Chondrocyte (in vitro differentiated cells): ENCODE data around the gene ZSWIM3. TPM values are rescaled to one million over a fixed set of nuclear protein-coding genes. Genes with fewer than 3 reads are reported as not detected.
A peak's percentile ranks its signal among the peaks of the same experiment; 100 is the strongest.

ENCODE experiments used
- DNase-seq: peaks from one replicate; pipeline ENCODE4 v3.0.0; 2021; ENCODE audit warnings: mixed read lengths, low spot score
- H3K27ac Mint-ChIP-seq: one replicate; pipeline ENCODE4 v1.8.0; 2021; ENCODE audit warnings: mild to moderate bottlenecking, moderate library complexity, mixed read lengths; ENCODE audit not compliant: unreplicated experiment
- H3K27me3 Mint-ChIP-seq: 2 replicates; pipeline ENCODE4 v1.8.0; 2021; ENCODE audit warnings: low read depth, mixed read lengths
- H3K36me3 Mint-ChIP-seq: 2 replicates; pipeline ENCODE4 v1.8.0; 2021; ENCODE audit warnings: low read depth, mixed read lengths
- H3K4me1 Mint-ChIP-seq: 2 replicates; pipeline ENCODE4 v1.8.0; 2021; ENCODE audit warnings: low read depth, mild to moderate bottlenecking, mixed read lengths
- H3K4me3 Mint-ChIP-seq: one replicate; pipeline ENCODE4 v1.8.0; 2021; ENCODE audit warnings: mild to moderate bottlenecking, moderate library complexity, mixed read lengths; ENCODE audit not compliant: unreplicated experiment
- H3K9me3 Mint-ChIP-seq: 2 replicates; pipeline ENCODE4 v1.8.0; 2021; ENCODE audit warnings: low read depth, mixed read lengths
- total RNA-seq: library from RNA; stranded (reverse); gene quantifications from 3 replicates; pipeline ENCODE4 v1.2.1, GENCODE V29; 2021
- TF ChIP-seq, protein P1 (sequence below): fragments of 200-600 bp; sonication (generic); IDR thresholded peaks from 2 replicates; pipeline ENCODE4 v1.5.0; 2021; ENCODE audit warnings: antibody characterized with exemption, mild to moderate bottlenecking, moderate library complexity

Gene ZSWIM3
- total RNA-seq, 1 donor from 2014 or later = 3.9 TPM

DNA sequence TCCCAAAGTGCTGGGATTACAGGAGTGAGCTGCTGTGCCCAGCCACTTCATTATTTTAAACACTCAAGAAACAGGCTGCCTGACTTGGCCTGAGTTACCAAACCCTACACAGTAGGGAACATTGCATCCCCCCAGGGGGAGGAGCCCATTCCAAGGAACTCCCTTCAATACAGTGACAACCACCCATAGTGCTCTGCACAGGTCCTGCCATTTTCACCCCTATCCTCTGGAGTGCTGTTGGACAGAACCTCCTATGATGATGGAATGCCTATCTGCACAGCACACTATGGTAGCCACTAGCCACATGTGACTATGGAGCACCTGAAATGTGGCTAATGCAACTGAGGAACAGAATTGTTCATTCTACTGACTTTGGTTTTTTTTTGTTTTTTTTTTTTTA lies 12.0 kb upstream of the ZSWIM3 start:
- Mint-ChIP-seq H3K4me3 (no peak overlapping the region), H3K27me3 (no peaks in the 10 kb centered on the region), H3K9me3 (no peaks in the 10 kb centered on the region), H3K27ac (no peak overlapping the region), H3K36me3 (peaks cover 6% of the 10 kb centered on the region), H3K4me1 (peaks cover 7% of the 10 kb centered on the region)
- no peak for DNase-seq
- TF ChIP-seq, protein P1, sequence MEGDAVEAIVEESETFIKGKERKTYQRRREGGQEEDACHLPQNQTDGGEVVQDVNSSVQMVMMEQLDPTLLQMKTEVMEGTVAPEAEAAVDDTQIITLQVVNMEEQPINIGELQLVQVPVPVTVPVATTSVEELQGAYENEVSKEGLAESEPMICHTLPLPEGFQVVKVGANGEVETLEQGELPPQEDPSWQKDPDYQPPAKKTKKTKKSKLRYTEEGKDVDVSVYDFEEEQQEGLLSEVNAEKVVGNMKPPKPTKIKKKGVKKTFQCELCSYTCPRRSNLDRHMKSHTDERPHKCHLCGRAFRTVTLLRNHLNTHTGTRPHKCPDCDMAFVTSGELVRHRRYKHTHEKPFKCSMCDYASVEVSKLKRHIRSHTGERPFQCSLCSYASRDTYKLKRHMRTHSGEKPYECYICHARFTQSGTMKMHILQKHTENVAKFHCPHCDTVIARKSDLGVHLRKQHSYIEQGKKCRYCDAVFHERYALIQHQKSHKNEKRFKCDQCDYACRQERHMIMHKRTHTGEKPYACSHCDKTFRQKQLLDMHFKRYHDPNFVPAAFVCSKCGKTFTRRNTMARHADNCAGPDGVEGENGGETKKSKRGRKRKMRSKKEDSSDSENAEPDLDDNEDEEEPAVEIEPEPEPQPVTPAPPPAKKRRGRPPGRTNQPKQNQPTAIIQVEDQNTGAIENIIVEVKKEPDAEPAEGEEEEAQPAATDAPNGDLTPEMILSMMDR = no peak

DNA sequence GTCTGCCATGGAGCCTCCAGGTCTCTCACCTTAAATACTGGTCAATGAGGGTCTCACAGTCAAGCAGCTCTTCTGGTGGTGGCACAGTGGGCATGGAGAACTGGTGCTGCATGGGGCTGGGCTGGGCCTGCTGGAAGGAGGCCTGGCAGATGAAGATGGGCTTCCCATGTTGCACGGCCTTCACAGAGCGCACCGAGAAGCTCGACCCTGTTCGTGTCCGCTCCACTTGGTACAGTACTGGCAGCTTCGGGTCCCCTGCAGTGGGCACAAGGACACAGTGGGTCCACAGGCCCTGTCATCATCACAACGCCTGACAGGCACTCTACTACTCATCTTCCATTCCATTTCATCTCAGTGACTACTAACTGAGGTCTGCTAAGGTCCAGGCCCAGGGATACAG lies 9.0 kb upstream of the ZSWIM3 start:
- no peaks in the 10 kb centered on the region for H3K9me3 Mint-ChIP-seq
- no peaks in the 10 kb centered on the region for H3K27me3 Mint-ChIP-seq
- no peaks in the 10 kb centered on the region for H3K36me3 Mint-ChIP-seq
- DNase-seq = peak; percentile 79
- H3K4me1 Mint-ChIP-seq = no peaks in the 10 kb centered on the region
- no peak overlapping the region for H3K4me3 Mint-ChIP-seq
- no peak overlapping the region for H3K27ac Mint-ChIP-seq
- TF ChIP-seq, protein P1 = no peak

DNA sequence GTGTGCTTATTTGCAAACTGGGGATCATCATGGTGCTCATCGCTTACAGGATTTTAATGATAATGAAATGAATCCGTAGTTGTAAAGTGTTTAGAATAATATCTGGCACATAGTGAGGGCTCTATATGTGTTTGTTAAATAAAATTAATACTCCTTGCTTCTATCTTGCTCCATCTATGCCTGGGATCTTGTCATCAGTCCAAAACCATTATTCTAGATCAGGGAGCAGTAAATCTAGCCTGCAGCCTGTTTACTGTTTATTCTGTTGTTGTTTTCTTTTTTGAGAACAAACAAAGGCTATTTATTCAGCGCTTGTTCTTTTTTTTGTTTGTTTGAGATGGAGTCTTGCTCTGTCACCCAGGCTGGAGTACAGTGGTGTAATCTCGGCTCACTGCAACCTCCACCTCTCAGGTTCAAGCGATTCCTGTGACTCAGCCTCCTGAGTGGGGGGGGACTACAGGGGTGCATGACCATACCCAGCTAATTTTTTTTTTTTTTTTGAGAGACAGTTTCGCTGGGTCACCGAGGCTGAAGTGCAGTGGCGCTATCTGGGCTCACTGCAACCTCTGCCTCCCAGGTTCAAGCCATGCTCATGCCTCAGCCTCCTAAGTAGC lies 8.3 kb upstream of the ZSWIM3 start:
- Mint-ChIP-seq H3K9me3 (no peaks in the 10 kb centered on the region), H3K27me3 (no peaks in the 10 kb centered on the region), H3K36me3 (no peaks in the 10 kb centered on the region), H3K4me1 (no peaks in the 10 kb centered on the region), H3K4me3 (no peak overlapping the region), H3K27ac (no peak overlapping the region)
- TF ChIP-seq, protein P1 = no peak
- no peak for DNase-seq

DNA sequence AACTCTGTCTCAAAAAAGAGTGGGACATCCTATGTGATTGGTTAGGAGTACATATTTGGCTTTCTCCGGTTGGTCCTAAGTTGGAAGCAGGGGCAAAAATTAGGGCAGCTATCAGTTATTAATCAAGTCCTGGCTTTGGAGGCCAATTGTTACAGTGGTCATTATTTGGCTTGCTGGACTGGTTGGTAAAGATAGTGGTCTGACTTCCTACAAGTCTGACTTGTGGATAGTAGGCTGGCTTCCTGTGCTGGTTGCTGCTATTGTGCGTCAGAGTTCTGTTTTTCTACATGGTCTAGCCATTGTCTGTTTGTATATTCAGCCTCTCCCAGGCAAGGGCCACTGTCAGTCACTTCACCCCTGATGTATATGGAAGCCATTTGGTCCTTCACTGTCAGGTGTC lies 7.2 kb upstream of the ZSWIM3 start:
- H3K4me3 Mint-ChIP-seq = no peak overlapping the region
- H3K27me3 Mint-ChIP-seq = no peaks in the 10 kb centered on the region
- no peaks in the 10 kb centered on the region for H3K36me3 Mint-ChIP-seq
- no peak overlapping the region for H3K27ac Mint-ChIP-seq
- TF ChIP-seq, protein P1 = no peak
- peaks cover 2% of the 10 kb centered on the region for H3K4me1 Mint-ChIP-seq
- H3K9me3 Mint-ChIP-seq = no peaks in the 10 kb centered on the region
- no peak for DNase-seq

DNA sequence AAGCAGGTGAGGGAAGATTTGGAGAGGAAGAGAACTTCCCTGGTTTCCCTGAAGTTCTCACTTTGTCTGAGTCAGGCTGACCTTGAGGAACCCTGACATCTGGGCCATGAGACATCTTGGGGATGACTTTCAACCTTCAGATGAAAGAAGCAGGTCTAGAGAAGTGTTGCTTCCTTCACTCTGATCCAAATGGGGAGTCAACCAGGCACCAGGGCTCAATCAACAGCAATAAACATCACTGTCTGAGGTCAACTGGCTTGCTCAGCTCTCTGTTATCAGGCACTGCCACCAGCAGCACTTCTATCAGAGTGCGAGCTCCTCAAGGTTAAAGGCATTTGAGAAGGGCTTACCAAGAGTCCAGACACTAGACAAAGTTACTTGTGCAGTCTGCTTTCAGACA lies 6.5 kb upstream of the ZSWIM3 start:
- DNase-seq = no peak
- no peaks in the 10 kb centered on the region for H3K9me3 Mint-ChIP-seq
- no peaks in the 10 kb centered on the region for H3K27me3 Mint-ChIP-seq
- no peaks in the 10 kb centered on the region for H3K36me3 Mint-ChIP-seq
- H3K27ac Mint-ChIP-seq = no peak overlapping the region
- H3K4me3 Mint-ChIP-seq = no peak overlapping the region
- TF ChIP-seq, protein P1 = no peak
- peaks cover 4% of the 10 kb centered on the region for H3K4me1 Mint-ChIP-seq
